BLaER1 treated with 17β-estradiol and CSF1 and Interleukin-3, amounts not matched to agents 10 nM and 100 nM (cell line): ENCODE results near the gene ATP6V1C2.

ENCODE experiments used
- H3K27ac ChIP-seq, 11 experiments: shearing (Covaris generic); formaldehyde crosslinking; 2 replicates each; pipeline ENCODE4 v1.8.1; 2022
- H3K27me3 ChIP-seq, 11 experiments: shearing (Covaris generic); formaldehyde crosslinking; 2 replicates each; pipeline ENCODE4 v1.8.1; 2022
- H3K36me3 ChIP-seq, 11 experiments: shearing (Covaris generic); formaldehyde crosslinking; 2 replicates each; pipeline ENCODE4 v1.8.1; 2022
- H3K4me1 ChIP-seq, 10 experiments: shearing (Covaris generic); formaldehyde crosslinking; 2 replicates each; pipeline ENCODE4 v1.8.1; 2022
- H3K4me2 ChIP-seq, 11 experiments: shearing (Covaris generic); formaldehyde crosslinking; 2 replicates each; pipeline ENCODE4 v1.8.1; 2022
- H3K4me3 ChIP-seq, 10 experiments: shearing (Covaris generic); formaldehyde crosslinking; 2 replicates each; pipeline ENCODE4 v1.8.1; 2022
- H3K9ac ChIP-seq, 11 experiments: shearing (Covaris generic); formaldehyde crosslinking; 2 replicates each; pipeline ENCODE4 v1.8.1; 2022
- H3K9me3 ChIP-seq, 11 experiments: shearing (Covaris generic); formaldehyde crosslinking; replicated peaks in 1 of 11; 2 replicates each; pipeline ENCODE4 v1.8.1; 2022
- H4K20me1 ChIP-seq, 11 experiments: shearing (Covaris generic); formaldehyde crosslinking; 2 replicates each; pipeline ENCODE4 v1.8.1; 2022
- Cebpa-rat ChIP-seq, 11 experiments: shearing (Covaris generic); IDR thresholded peaks; 2 replicates each; pipeline ENCODE4 v1.8.1; 2022

ATP6V1C2 gene

GRCh38 chr2:10720306-10720705 lies 1.1 kb upstream of the ATP6V1C2 start:
- Histone ChIP-seq H3K9me3 (no peaks in the 10 kb centered on the region), H3K4me2 (no peak overlapping the region), H3K4me3 (no peak overlapping the region), H4K20me1 (peaks cover 0 to 31% (median 19%) of the 10 kb centered on the region in 11 experiments; a peak in 17 of 22 replicates), H3K9ac (no peak overlapping the region), H3K27me3 (peaks cover 55 to 71% (median 64%) of the 10 kb centered on the region in 11 experiments), H3K4me1 (peaks cover 16 to 30% (median 24%) of the 10 kb centered on the region in 10 experiments), H3K36me3 (no peaks in the 10 kb centered on the region), H3K27ac (no peak overlapping the region)
- TF ChIP-seq Cebpa-rat (IDR thresholded peaks at IDR 0.05): no peak

- peak overlapping the region; percentile 95 to 100 (median 98) for H3K4me2 ChIP-seq
- peaks cover 55 to 77% (median 67%) of the 10 kb centered on the region in 11 experiments for H3K27me3 ChIP-seq
- no peaks in the 10 kb centered on the region for H3K9me3 ChIP-seq
- no peaks in the 10 kb centered on the region for H3K36me3 ChIP-seq
- H3K4me1 ChIP-seq: peaks cover 16 to 30% (median 24%) of the 10 kb centered on the region in 10 experiments
- H3K4me3 ChIP-seq: peak overlapping the region; percentile 56 to 73 (median 65)
- TF ChIP-seq Cebpa-rat (IDR thresholded peaks at IDR 0.05): no peak
- no peak overlapping the region for H3K27ac ChIP-seq
- H3K9ac ChIP-seq: peak overlapping the region in 9 of 11 experiments; percentile 21 to 65 (median 50); a peak in 13 of 22 replicates
- peaks cover 0 to 31% (median 19%) of the 10 kb centered on the region in 11 experiments; a peak in 17 of 22 replicates for H4K20me1 ChIP-seq
Measured at GRCh38 chr2:10720947-10721395, 459 bp upstream of the ATP6V1C2 start.

GRCh38 chr2:10722252-10722825 lies 909 bp downstream of the ATP6V1C2 start:
- H3K4me1 ChIP-seq: peaks cover 9 to 19% (median 16%) of the 10 kb centered on the region in 10 experiments; a peak in 19 of 20 replicates
- peak overlapping the region; percentile 95 to 100 (median 98) for H3K4me2 ChIP-seq
- H4K20me1 ChIP-seq: peaks cover 0 to 31% (median 19%) of the 10 kb centered on the region in 11 experiments; a peak in 17 of 22 replicates
- no peaks in the 10 kb centered on the region for H3K9me3 ChIP-seq
- H3K4me3 ChIP-seq: peak overlapping the region; percentile 56 to 73 (median 65)
- H3K36me3 ChIP-seq: no peaks in the 10 kb centered on the region
- H3K27ac ChIP-seq: no peak overlapping the region
- peaks cover 55 to 80% (median 67%) of the 10 kb centered on the region in 11 experiments for H3K27me3 ChIP-seq
- H3K9ac ChIP-seq: peak overlapping the region in 4 of 11 experiments; percentile 38 to 65 (median 52); a peak in 6 of 22 replicates
- TF ChIP-seq Cebpa-rat (IDR thresholded peaks at IDR 0.05): no peak

GRCh38 chr2:10732924-10733565 lies 11.6 kb downstream of the ATP6V1C2 start:
- Histone ChIP-seq H3K9ac (no peak overlapping the region), H3K9me3 (no peaks in the 10 kb centered on the region), H3K27ac (no peak overlapping the region), H3K4me3 (no peak overlapping the region), H3K36me3 (no peaks in the 10 kb centered on the region), H3K27me3 (no peaks in the 10 kb centered on the region), H3K4me2 (no peak overlapping the region), H3K4me1 (no peaks in the 10 kb centered on the region), H4K20me1 (no peaks in the 10 kb centered on the region)
- TF ChIP-seq Cebpa-rat (IDR thresholded peaks at IDR 0.05): no peak

- no peak overlapping the region for H3K27ac ChIP-seq
- H3K4me3 ChIP-seq: no peak overlapping the region
- H3K27me3 ChIP-seq: no peaks in the 10 kb centered on the region
- no peak for TF ChIP-seq Cebpa-rat (IDR thresholded peaks at IDR 0.05)
- no peaks in the 10 kb centered on the region for H3K4me1 ChIP-seq
- H4K20me1 ChIP-seq: no peaks in the 10 kb centered on the region
- no peaks in the 10 kb centered on the region for H3K9me3 ChIP-seq
- no peaks in the 10 kb centered on the region for H3K36me3 ChIP-seq
- H3K9ac ChIP-seq: no peak overlapping the region
- no peak overlapping the region for H3K4me2 ChIP-seq
Measured at GRCh38 chr2:10733566-10733925, 12.1 kb downstream of the ATP6V1C2 start.

- H3K36me3 ChIP-seq: no peaks in the 10 kb centered on the region
- no peaks in the 10 kb centered on the region for H3K9me3 ChIP-seq
- no peaks in the 10 kb centered on the region for H4K20me1 ChIP-seq
- H3K27ac ChIP-seq: no peak overlapping the region
- H3K4me1 ChIP-seq: no peaks in the 10 kb centered on the region
- H3K27me3 ChIP-seq: no peaks in the 10 kb centered on the region
- no peak overlapping the region for H3K4me3 ChIP-seq
- no peak overlapping the region for H3K9ac ChIP-seq
- TF ChIP-seq Cebpa-rat (IDR thresholded peaks at IDR 0.05): no peak
- no peak overlapping the region for H3K4me2 ChIP-seq
Measured at GRCh38 chr2:10733980-10734379, 12.6 kb downstream of the ATP6V1C2 start.

GRCh38 chr2:10738192-10738591 lies 16.8 kb downstream of the ATP6V1C2 start:
- Histone ChIP-seq H3K4me3 (no peak overlapping the region), H3K9ac (no peak overlapping the region), H3K4me2 (no peak overlapping the region), H3K36me3 (no peaks in the 10 kb centered on the region), H3K9me3 (no peaks in the 10 kb centered on the region), H3K27ac (no peak overlapping the region), H4K20me1 (no peaks in the 10 kb centered on the region), H3K4me1 (peaks cover 0 to 7% (median 0%) of the 10 kb centered on the region in 10 experiments; a peak in 1 of 20 replicates), H3K27me3 (no peaks in the 10 kb centered on the region)
- 0 out of 22 replicates have a peak, but pooled peaks of 1 of the 11 experiments have one; percentile 25 for TF ChIP-seq Cebpa-rat (IDR thresholded peaks at IDR 0.05)

- Histone ChIP-seq H3K27me3 (no peaks in the 10 kb centered on the region), H3K9ac (no peak overlapping the region), H3K36me3 (no peaks in the 10 kb centered on the region), H3K4me1 (peaks cover 4 to 12% (median 4%) of the 10 kb centered on the region in 10 experiments), H3K27ac (no peak overlapping the region), H3K9me3 (no peaks in the 10 kb centered on the region), H3K4me3 (no peak overlapping the region), H4K20me1 (no peaks in the 10 kb centered on the region), H3K4me2 (no peak overlapping the region)
- no peak for TF ChIP-seq Cebpa-rat (IDR thresholded peaks at IDR 0.05)
Measured at GRCh38 chr2:10740226-10740625, 18.8 kb downstream of the ATP6V1C2 start.

GRCh38 chr2:10741139-10741538 lies 19.7 kb downstream of the ATP6V1C2 start:
- H3K36me3 ChIP-seq: no peaks in the 10 kb centered on the region
- H3K4me1 ChIP-seq: peaks cover 12 to 21% (median 13%) of the 10 kb centered on the region in 10 experiments
- no peak overlapping the region for H3K4me3 ChIP-seq
- no peak overlapping the region for H3K9ac ChIP-seq
- no peaks in the 10 kb centered on the region for H3K27me3 ChIP-seq
- H3K27ac ChIP-seq: no peak overlapping the region
- H3K4me2 ChIP-seq: peak overlapping the region in 1 of 11 experiments; percentile 7; a peak in 3 of 22 replicates
- H3K9me3 ChIP-seq: no peaks in the 10 kb centered on the region
- TF ChIP-seq Cebpa-rat (IDR thresholded peaks at IDR 0.05): no peak
- no peaks in the 10 kb centered on the region for H4K20me1 ChIP-seq
